ENCODE results near the gene KLHL40. TPM values are rescaled to one million over a fixed set of nuclear protein-coding genes. Genes with fewer than 3 reads are reported as not detected.

KLHL40 gene
- total RNA-seq, 2 experiments from 2014 or later: not detected

- Mint-ChIP-seq H3K9me3 (no peaks in the 10 kb centered on the region), H3K27ac (no peak overlapping the region), H3K27me3 (no peaks in the 10 kb centered on the region), H3K4me1 (no peaks in the 10 kb centered on the region), H3K36me3 (ENCODE audit: low read depth) (no peaks in the 10 kb centered on the region), H3K4me3 (no peak overlapping the region)
- DNase-seq: no peak
- ChIA-PET POLR2A (no interaction called here), CTCF (no interaction called here)
Observed at GRCh38 chr3:42667523-42668412, 17.6 kb upstream of the KLHL40 start.

GRCh38 chr3:42668413-42668760 lies 16.9 kb upstream of the KLHL40 start:
- no peaks in the 10 kb centered on the region for H3K4me1 Mint-ChIP-seq
- POLR2A ChIA-PET: no interaction called here
- no peaks in the 10 kb centered on the region for H3K9me3 Mint-ChIP-seq
- DNase-seq: no peak
- no peak overlapping the region for H3K27ac Mint-ChIP-seq
- no peak overlapping the region for H3K4me3 Mint-ChIP-seq
- no peaks in the 10 kb centered on the region for H3K27me3 Mint-ChIP-seq
- no peaks in the 10 kb centered on the region for H3K36me3 Mint-ChIP-seq (ENCODE audit: low read depth)
- CTCF ChIA-PET: no interaction called here

- no peaks in the 10 kb centered on the region for H3K36me3 Mint-ChIP-seq (ENCODE audit: low read depth)
- H3K4me3 Mint-ChIP-seq: no peak overlapping the region
- ChIA-PET CTCF (interaction anchor here (1.1 kb wide), 1 partner anchor 9 kb away, joined by 4 read pairs; no protein-coding TSS in a partner anchor), POLR2A (no interaction called here)
- H3K27me3 Mint-ChIP-seq: no peaks in the 10 kb centered on the region
- DNase-seq: no peak
- no peaks in the 10 kb centered on the region for H3K4me1 Mint-ChIP-seq
- no peaks in the 10 kb centered on the region for H3K9me3 Mint-ChIP-seq
- no peak overlapping the region for H3K27ac Mint-ChIP-seq
Observed at GRCh38 chr3:42668793-42669217, 16.5 kb upstream of the KLHL40 start.

- Mint-ChIP-seq H3K27me3 (peaks cover 8% of the 10 kb centered on the region), H3K4me3 (no peak overlapping the region), H3K27ac (no peak overlapping the region), H3K4me1 (no peaks in the 10 kb centered on the region), H3K9me3 (no peaks in the 10 kb centered on the region), H3K36me3 (ENCODE audit: low read depth) (no peaks in the 10 kb centered on the region)
- POLR2A ChIA-PET: no interaction called here
- no peak for DNase-seq
- CTCF ChIA-PET: no interaction called here
Observed at GRCh38 chr3:42670051-42670576, 15.2 kb upstream of the KLHL40 start.

GRCh38 chr3:42670670-42671069 lies 14.7 kb upstream of the KLHL40 start:
- no peak for DNase-seq
- H3K36me3 Mint-ChIP-seq (ENCODE audit: low read depth): no peaks in the 10 kb centered on the region
- no peaks in the 10 kb centered on the region for H3K4me1 Mint-ChIP-seq
- H3K4me3 Mint-ChIP-seq: no peak overlapping the region
- peaks cover 8% of the 10 kb centered on the region for H3K27me3 Mint-ChIP-seq
- H3K9me3 Mint-ChIP-seq: no peaks in the 10 kb centered on the region
- ChIA-PET CTCF (interaction anchor here (1.0 kb wide), 1 partner anchor 9 kb away, joined by 3 read pairs; no protein-coding TSS in a partner anchor), POLR2A (no interaction called here)
- no peak overlapping the region for H3K27ac Mint-ChIP-seq

- peaks cover 8% of the 10 kb centered on the region for H3K27me3 Mint-ChIP-seq
- no peak overlapping the region for H3K4me3 Mint-ChIP-seq
- no peak for DNase-seq
- POLR2A ChIA-PET: no interaction called here
- CTCF ChIA-PET: no interaction called here
- H3K36me3 Mint-ChIP-seq (ENCODE audit: low read depth): no peaks in the 10 kb centered on the region
- no peaks in the 10 kb centered on the region for H3K4me1 Mint-ChIP-seq
- H3K27ac Mint-ChIP-seq: no peak overlapping the region
- H3K9me3 Mint-ChIP-seq: peaks cover 8% of the 10 kb centered on the region
Observed at GRCh38 chr3:42672515-42672914, 12.8 kb upstream of the KLHL40 start.

GRCh38 chr3:42673082-42673481 lies 12.3 kb upstream of the KLHL40 start:
- peaks cover 14% of the 10 kb centered on the region for H3K9me3 Mint-ChIP-seq

GRCh38 chr3:42674146-42674545 lies 11.2 kb upstream of the KLHL40 start:
- POLR2A ChIA-PET: no interaction called here
- no peaks in the 10 kb centered on the region for H3K4me1 Mint-ChIP-seq

More at GRCh38 chr3:42673082-42673481, 12.3 kb upstream of the KLHL40 start:
- no peak overlapping the region for H3K27ac Mint-ChIP-seq
- DNase-seq: no peak
- H3K27me3 Mint-ChIP-seq: peaks cover 8% of the 10 kb centered on the region
- H3K4me1 Mint-ChIP-seq: no peaks in the 10 kb centered on the region
- H3K4me3 Mint-ChIP-seq: no peak overlapping the region
- CTCF ChIA-PET: no interaction called here
- H3K36me3 Mint-ChIP-seq (ENCODE audit: low read depth): no peaks in the 10 kb centered on the region
- POLR2A ChIA-PET: no interaction called here

GRCh38 chr3:42675909-42676308 lies 9.4 kb upstream of the KLHL40 start:
- H3K4me3 Mint-ChIP-seq: no peak overlapping the region
- no peaks in the 10 kb centered on the region for H3K4me1 Mint-ChIP-seq

More at GRCh38 chr3:42674146-42674545, 11.2 kb upstream of the KLHL40 start:
- Mint-ChIP-seq H3K36me3 (ENCODE audit: low read depth) (no peaks in the 10 kb centered on the region), H3K4me3 (no peak overlapping the region), H3K27ac (no peak overlapping the region), H3K9me3 (peaks cover 14% of the 10 kb centered on the region), H3K27me3 (peaks cover 8% of the 10 kb centered on the region)
- CTCF ChIA-PET: no interaction called here
- no peak for DNase-seq

GRCh38 chr3:42678447-42678846 lies 6.9 kb upstream of the KLHL40 start:
- CTCF ChIA-PET: no interaction called here
- H3K36me3 Mint-ChIP-seq (ENCODE audit: low read depth): no peaks in the 10 kb centered on the region
- POLR2A ChIA-PET: no interaction called here
- no peak overlapping the region for H3K4me3 Mint-ChIP-seq
- H3K27me3 Mint-ChIP-seq: peaks cover 15% of the 10 kb centered on the region
- H3K27ac Mint-ChIP-seq: no peak overlapping the region
- H3K4me1 Mint-ChIP-seq: no peaks in the 10 kb centered on the region
- H3K9me3 Mint-ChIP-seq: peaks cover 14% of the 10 kb centered on the region
- DNase-seq: no peak

More at GRCh38 chr3:42675909-42676308, 9.4 kb upstream of the KLHL40 start:
- Mint-ChIP-seq H3K27me3 (peaks cover 10% of the 10 kb centered on the region), H3K9me3 (peaks cover 14% of the 10 kb centered on the region), H3K36me3 (ENCODE audit: low read depth) (no peaks in the 10 kb centered on the region), H3K27ac (no peak overlapping the region)
- POLR2A ChIA-PET: no interaction called here
- CTCF ChIA-PET: no interaction called here
- DNase-seq: no peak

GRCh38 chr3:42680271-42680670 lies 5.1 kb upstream of the KLHL40 start:
- Mint-ChIP-seq H3K9me3 (peaks cover 14% of the 10 kb centered on the region), H3K4me1 (no peaks in the 10 kb centered on the region), H3K36me3 (ENCODE audit: low read depth) (no peaks in the 10 kb centered on the region), H3K27ac (no peak overlapping the region), H3K27me3 (peaks cover 6% of the 10 kb centered on the region), H3K4me3 (no peak overlapping the region)
- CTCF ChIA-PET: no interaction called here
- no peak for DNase-seq
- POLR2A ChIA-PET: no interaction called here

GRCh38 chr3:42680806-42681205 lies 4.5 kb upstream of the KLHL40 start:
- Mint-ChIP-seq H3K36me3 (ENCODE audit: low read depth) (no peaks in the 10 kb centered on the region), H3K4me3 (no peak overlapping the region), H3K9me3 (peaks cover 13% of the 10 kb centered on the region), H3K4me1 (peaks cover under 1% of the 10 kb centered on the region), H3K27ac (no peak overlapping the region), H3K27me3 (peaks cover 9% of the 10 kb centered on the region)
- CTCF ChIA-PET: no interaction called here
- POLR2A ChIA-PET: no interaction called here
- DNase-seq: no peak

- no peak for DNase-seq
- ChIA-PET CTCF (no interaction called here), POLR2A (no interaction called here)
- H3K4me3 Mint-ChIP-seq: no peak overlapping the region
- H3K27ac Mint-ChIP-seq: no peak overlapping the region
- peaks cover 11% of the 10 kb centered on the region for H3K27me3 Mint-ChIP-seq
- H3K4me1 Mint-ChIP-seq: peaks cover 2% of the 10 kb centered on the region
- no peaks in the 10 kb centered on the region for H3K36me3 Mint-ChIP-seq (ENCODE audit: low read depth)
- peaks cover 9% of the 10 kb centered on the region for H3K9me3 Mint-ChIP-seq
Observed at GRCh38 chr3:42681361-42682038, 3.8 kb upstream of the KLHL40 start.

All from activated CD4-positive, alpha-beta T cell treated with anti-CD3 and anti-CD28 coated beads, Interleukin-2, amount 10 ng/mL, durations not matched to agents 7 days and 5 days (primary cell).